Transverse colon (tissue), 3 donors: ENCODE measurements around the gene SEMA3G.

Experiments
- CTCF ChIP-seq, 5 experiments: fragments of 200-600 bp in 3 of 5; fragments of 450-650 bp in 2 of 5; sonication (generic) in 3 of 5; IDR thresholded peaks; 1 replicate in 2 of 5; 2 replicates in 3 of 5; pipeline ENCODE4 v1.5.1; 2016 to 2017; ENCODE audit warnings: antibody characterized with exemption in 5 of 5, inconsistent platforms in 3 of 5, mild to moderate bottlenecking in 2 of 5, moderate library complexity in 1 of 5
- EP300 ChIP-seq: sonication (generic); formaldehyde crosslinking; IDR thresholded peaks from one replicate; pipeline ENCODE4 v1.6.1; 2017; ENCODE audit warnings: antibody characterized with exemption, low read depth
- POLR2A ChIP-seq: fragments of 450-650 bp; IDR thresholded peaks from one replicate; pipeline ENCODE4 v1.6.1; 2016; ENCODE audit warnings: antibody characterized with exemption, mild to moderate bottlenecking, moderate library complexity

- TF ChIP-seq CTCF (IDR thresholded peaks at IDR 0.05) (peak; percentile 61 to 83 (median 79)), POLR2A (no peak), EP300 (no peak)
Measured at GRCh38 chr3:52444860-52445793, at the start of gene SEMA3G.
